Sigmoid colon (tissue), 3 donors: ENCODE data around the gene SIPA1L3.

Source experiments
- CTCF ChIP-seq, 4 experiments: fragments of 450-650 bp in 3 of 4; fragments of 200-600 bp in 1 of 4; IDR thresholded peaks; one replicate each; pipeline ENCODE4 v1.5.1; 2016 to 2019; ENCODE audit warnings: antibody characterized with exemption in 4 of 4, mild to moderate bottlenecking in 3 of 4, moderate library complexity in 2 of 4
- POLR2A ChIP-seq, 2 donors: fragments of 450-650 bp; IDR thresholded peaks; one replicate each; pipeline ENCODE4 v1.6.1; 2016; ENCODE audit warnings: antibody characterized with exemption in 2 of 2, mild to moderate bottlenecking in 2 of 2, moderate library complexity in 2 of 2

- no peak for TF ChIP-seq CTCF (IDR thresholded peaks at IDR 0.05)
- no peak for TF ChIP-seq POLR2A (IDR thresholded peaks at IDR 0.05)
Observed at GRCh38 chr19:38196948-38197656, 290.1 kb downstream of the SIPA1L3 start.
